Breast epithelium (tissue), 3 donors: ENCODE data around the gene TANC1.

Experiments
- CTCF ChIP-seq, 3 donors: fragments of 450-650 bp; IDR thresholded peaks; one replicate each; pipeline ENCODE4 v1.5.1; 2016 to 2017; ENCODE audit warnings: antibody characterized with exemption in 3 of 3, mild to moderate bottlenecking in 3 of 3, moderate library complexity in 3 of 3
- POLR2A ChIP-seq: fragments of 450-650 bp; IDR thresholded peaks from one replicate; pipeline ENCODE4 v1.6.1; 2016; ENCODE audit warnings: antibody characterized with exemption, mild to moderate bottlenecking, moderate library complexity
- POLR2AphosphoS5 ChIP-seq, 3 donors: sonication (generic); formaldehyde crosslinking; IDR thresholded peaks; one replicate each; pipeline ENCODE4 v1.6.1; 2017; ENCODE audit warnings: antibody characterized with exemption in 3 of 3

- TF ChIP-seq CTCF (IDR thresholded peaks at IDR 0.05) (no peak), POLR2AphosphoS5 (IDR thresholded peaks at IDR 0.05) (no peak), POLR2A (no peak)
Observed at GRCh38 chr2:159101755-159102489, 133.5 kb downstream of the TANC1 start.
